Left lung (tissue), 10 donors: ENCODE results near the gene ZFP64. TPM values are rescaled to one million over a fixed set of nuclear protein-coding genes. Genes with fewer than 3 reads are reported as not detected.
A peak's percentile ranks its signal among the peaks of the same experiment; 100 is the strongest.

Experiments used
- ATAC-seq: fragments of 200-7000 bp; cut with Tn5 transposase; one replicate; pipeline ENCODE4 v1.9.1; 2020; ENCODE audit warnings: moderate library complexity
- DNase-seq, 4 donors: peaks; one replicate each; pipeline ENCODE4 v3.0.0-alpha.2; 2013 to 2020
- H3K27ac ChIP-seq, 2 donors: fragments of 200-600 bp; sonication (generic) in 1 of 2; one replicate each; pipeline versions ENCODE4 v1.5.0 to v1.8.0; 2020 to 2021
- H3K27me3 ChIP-seq, 2 donors: fragments of 200-600 bp; sonication (generic) in 1 of 2; one replicate each; pipeline versions ENCODE4 v1.5.0 to v1.8.0; 2020 to 2021
- H3K36me3 ChIP-seq, 2 donors: fragments of 200-600 bp; sonication (generic) in 1 of 2; one replicate each; pipeline versions ENCODE4 v1.5.0 to v1.8.0; 2020 to 2021
- H3K4me1 ChIP-seq, 2 donors: fragments of 200-600 bp; one replicate each; pipeline ENCODE4 v1.8.0; 2021
- H3K4me3 ChIP-seq, 2 donors: fragments of 200-600 bp; sonication (generic) in 1 of 2; one replicate each; pipeline versions ENCODE4 v1.5.0 to v1.8.0; 2020 to 2021; ENCODE audit warnings: mild to moderate bottlenecking in 1 of 2
- H3K9me3 ChIP-seq, 2 donors: fragments of 200-600 bp; sonication (generic) in 1 of 2; one replicate each; pipeline versions ENCODE4 v1.5.0 to v1.8.0; 2020 to 2021
- CTCF ChIP-seq, 2 donors: fragments of 200-600 bp; sonication (generic) in 1 of 2; IDR thresholded peaks; one replicate each; pipeline versions ENCODE4 v1.5.0 to v1.8.0; 2021; ENCODE audit warnings: antibody characterized with exemption in 2 of 2
- intact Hi-C, 2 donors: fragments of 100-400 bp; cut with DNase I; formaldehyde crosslinking; loops; one replicate each; pipeline versions ENCODE4 v1.11.2 to v1.14.2; 2022
- polyA plus RNA-seq, 6 donors: library from polyadenylated mRNA; unstranded; fragments of 120-200 nt; gene quantifications; one replicate each; pipeline ENCODE4 v1.2.1, GENCODE V29; 2013; ENCODE audit not compliant: insufficient read length in 6 of 6
- total RNA-seq, 2 donors: library from RNA; stranded (reverse); fragmentation: NEBNext Ultra II Directional; extraction: Animal tissue kit (Norgen Biotek cat#: 25700); gene quantifications; one replicate each; pipeline ENCODE4 v1.2.1, GENCODE V29; 2021
- donor health status: DM: no; HTN: yes; CAD: no.
- donor health status: DM: no; HTN: no; CAD: no.

Gene ZFP64
- total and polyA plus RNA-seq, 8 donors = 10.8 to 22.1 (median 18.7) TPM

DNA sequence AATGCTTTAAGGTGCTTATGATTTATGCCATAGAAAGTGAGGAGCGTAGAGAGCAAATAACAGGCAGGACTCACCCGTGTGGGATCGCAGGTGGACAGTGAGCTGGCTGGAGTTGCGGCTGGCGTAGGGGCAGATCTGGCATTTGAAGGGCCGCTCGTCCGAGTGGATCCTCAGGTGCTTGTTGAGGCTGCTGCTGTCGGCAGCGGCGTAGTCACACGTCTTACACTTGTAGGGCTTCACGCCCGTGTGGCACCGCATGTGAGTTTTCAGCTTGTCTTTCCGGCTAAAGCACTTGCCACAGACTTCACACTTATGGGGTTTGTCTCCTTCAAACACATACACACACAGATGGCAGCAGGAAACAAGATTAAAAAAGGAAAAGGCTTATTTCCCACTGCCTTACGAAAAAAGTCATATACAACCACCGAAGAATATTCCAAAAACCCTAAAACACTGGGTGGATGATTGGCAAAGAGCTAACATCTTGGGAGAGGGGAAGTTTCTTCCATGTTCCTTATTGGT lies 31.5 kb downstream of the ZFP64 start:
- Histone ChIP-seq H3K27ac (no peak overlapping the region), H3K9me3 (peaks cover 0 to 6% of the 10 kb centered on the region in 2 donors), H3K27me3 (no peaks in the 10 kb centered on the region), H3K4me1 (no peaks in the 10 kb centered on the region), H3K4me3 (no peak overlapping the region), H3K36me3 (peaks cover 3 to 85% of the 10 kb centered on the region in 2 donors)
- ATAC-seq = no peak
- intact Hi-C loops = no loop called here
- no peak for TF ChIP-seq CTCF (IDR thresholded peaks at IDR 0.05)
- DNase-seq = no peak

GRCh38 chr20:52154575-52154974 lies 37.0 kb downstream of the ZFP64 start:
- no peak for TF ChIP-seq CTCF (IDR thresholded peaks at IDR 0.05)

DNA sequence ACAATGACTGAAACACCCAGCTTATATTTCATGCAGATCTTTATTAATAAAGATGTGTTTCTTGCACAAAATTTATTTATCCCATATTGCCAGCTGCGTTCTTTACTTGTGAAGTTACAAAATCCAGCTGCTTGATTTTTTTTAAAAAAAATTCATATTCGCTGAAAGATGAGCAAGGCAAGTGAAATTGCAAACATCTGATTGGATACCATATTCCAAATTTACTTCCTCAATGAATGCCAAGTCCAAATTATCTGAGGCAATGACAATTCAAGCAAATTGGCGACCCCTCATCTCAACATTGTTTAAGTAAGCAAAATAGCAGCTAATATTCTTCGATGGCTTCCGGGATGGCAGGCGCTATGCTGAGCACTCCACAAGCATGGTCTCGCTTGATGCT lies 37.7 kb downstream of the ZFP64 start:
- no peaks in the 10 kb centered on the region for H3K27me3 ChIP-seq
- H3K36me3 ChIP-seq = peaks cover 3 to 53% of the 10 kb centered on the region in 2 donors
- no peak for TF ChIP-seq CTCF (IDR thresholded peaks at IDR 0.05)
- H3K4me1 ChIP-seq = no peaks in the 10 kb centered on the region
- peaks cover 0 to 6% of the 10 kb centered on the region in 2 donors for H3K9me3 ChIP-seq
- no peak overlapping the region for H3K4me3 ChIP-seq
- DNase-seq = peak in 2 of 4 donors; percentile 81 to 89
- no peak overlapping the region for H3K27ac ChIP-seq
- no peak for ATAC-seq
- intact Hi-C loops = no loop called here

More at GRCh38 chr20:52154575-52154974, 37.0 kb downstream of the ZFP64 start:
- Histone ChIP-seq H3K27ac (no peak overlapping the region), H3K4me1 (no peaks in the 10 kb centered on the region), H3K36me3 (peaks cover 3 to 60% of the 10 kb centered on the region in 2 donors), H3K4me3 (no peak overlapping the region), H3K27me3 (no peaks in the 10 kb centered on the region), H3K9me3 (peaks cover 0 to 6% of the 10 kb centered on the region in 2 donors)
- DNase-seq = no peak
- no peak for ATAC-seq
- intact Hi-C loops = no loop called here

DNA sequence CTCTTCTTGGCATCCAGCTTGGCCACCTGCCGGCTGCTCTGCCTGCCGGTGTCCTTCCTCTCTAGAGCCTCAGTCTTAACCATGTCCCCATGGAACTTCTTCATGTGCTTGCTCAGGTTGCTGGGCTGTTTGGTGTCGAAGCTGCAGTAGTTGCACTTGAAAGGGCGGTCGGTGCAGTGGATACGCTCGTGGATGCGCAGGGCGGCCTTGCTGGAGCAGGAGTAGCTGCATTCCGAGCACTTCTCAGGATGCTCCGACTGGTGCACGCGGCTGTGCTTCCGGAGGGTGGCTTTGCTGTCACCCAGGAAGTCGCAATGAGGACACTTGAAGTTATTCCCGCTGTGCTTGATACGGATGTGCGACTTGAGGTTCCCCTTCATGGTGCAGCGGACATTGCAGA lies 38.7 kb downstream of the ZFP64 start:
- intact Hi-C loops = no loop called here
- Histone ChIP-seq H3K9me3 (peaks cover 0 to 6% of the 10 kb centered on the region in 2 donors), H3K27me3 (no peaks in the 10 kb centered on the region), H3K4me1 (no peaks in the 10 kb centered on the region), H3K4me3 (no peak overlapping the region), H3K27ac (no peak overlapping the region), H3K36me3 (peaks cover 3 to 43% of the 10 kb centered on the region in 2 donors)
- no peak for ATAC-seq
- peak in 1 of 4 donors; percentile 13 for DNase-seq
- no peak for TF ChIP-seq CTCF (IDR thresholded peaks at IDR 0.05)

GRCh38 chr20:52152416-52152815 lies 39.2 kb downstream of the ZFP64 start:
- no peak for DNase-seq
- Histone ChIP-seq H3K27me3 (no peaks in the 10 kb centered on the region), H3K9me3 (peaks cover 0 to 2% of the 10 kb centered on the region in 2 donors), H3K36me3 (peaks cover 3 to 38% of the 10 kb centered on the region in 2 donors), H3K4me1 (no peaks in the 10 kb centered on the region), H3K4me3 (no peak overlapping the region), H3K27ac (no peak overlapping the region)
- intact Hi-C loops = no loop called here
- no peak for TF ChIP-seq CTCF (IDR thresholded peaks at IDR 0.05)
- no peak for ATAC-seq
